B cell (primary cell): ENCODE data around the gene EXD3.

ENCODE experiments used
- EZH2 ChIP-seq: IDR thresholded peaks from 2 replicates; pipeline ENCODE4 v1.6.1; 2012; ENCODE audit warnings: borderline replicate concordance, low read depth, mild to moderate bottlenecking, moderate library complexity, low read length; ENCODE audit not compliant: insufficient read depth, poor library complexity, severe bottlenecking
- TF ChIP-seq, protein P1 (sequence below): fragments of 200-600 bp; IDR thresholded peaks from one replicate; pipeline ENCODE4 v1.8.0; 2022; ENCODE audit warnings: antibody characterized with exemption, mild to moderate bottlenecking

DNA sequence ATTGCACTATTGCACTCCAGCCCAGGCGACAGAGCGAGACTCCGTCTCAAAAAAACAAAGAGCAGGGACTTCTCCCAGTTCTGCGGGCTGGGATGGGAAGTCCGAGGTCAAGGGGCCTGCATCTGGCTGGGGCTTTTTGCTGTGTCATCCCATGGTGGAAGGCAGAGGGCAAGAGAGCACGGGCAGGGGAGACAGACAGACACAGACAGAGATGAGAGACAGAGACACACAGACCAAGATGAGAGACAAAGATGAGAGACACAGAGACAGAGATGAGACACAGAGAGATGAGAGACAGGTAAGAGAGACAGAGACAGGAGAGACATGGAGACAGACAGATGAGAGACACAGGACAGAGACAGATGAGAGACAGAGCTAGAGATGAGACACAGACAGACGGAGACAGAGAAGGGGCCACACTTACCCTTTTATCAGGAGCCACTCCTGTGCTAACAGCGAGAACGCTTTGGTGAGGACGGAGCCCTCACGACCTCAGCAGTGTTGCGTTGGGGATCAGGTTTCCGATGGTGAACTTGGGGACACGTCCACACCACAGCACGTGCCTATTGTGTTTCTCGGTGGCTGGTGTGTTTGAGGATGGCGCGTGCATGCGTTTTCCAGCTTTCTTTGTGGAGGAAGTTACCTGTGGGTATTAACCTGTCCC, 154.3 kb downstream of the EXD3 start:
- TF ChIP-seq, protein P1, sequence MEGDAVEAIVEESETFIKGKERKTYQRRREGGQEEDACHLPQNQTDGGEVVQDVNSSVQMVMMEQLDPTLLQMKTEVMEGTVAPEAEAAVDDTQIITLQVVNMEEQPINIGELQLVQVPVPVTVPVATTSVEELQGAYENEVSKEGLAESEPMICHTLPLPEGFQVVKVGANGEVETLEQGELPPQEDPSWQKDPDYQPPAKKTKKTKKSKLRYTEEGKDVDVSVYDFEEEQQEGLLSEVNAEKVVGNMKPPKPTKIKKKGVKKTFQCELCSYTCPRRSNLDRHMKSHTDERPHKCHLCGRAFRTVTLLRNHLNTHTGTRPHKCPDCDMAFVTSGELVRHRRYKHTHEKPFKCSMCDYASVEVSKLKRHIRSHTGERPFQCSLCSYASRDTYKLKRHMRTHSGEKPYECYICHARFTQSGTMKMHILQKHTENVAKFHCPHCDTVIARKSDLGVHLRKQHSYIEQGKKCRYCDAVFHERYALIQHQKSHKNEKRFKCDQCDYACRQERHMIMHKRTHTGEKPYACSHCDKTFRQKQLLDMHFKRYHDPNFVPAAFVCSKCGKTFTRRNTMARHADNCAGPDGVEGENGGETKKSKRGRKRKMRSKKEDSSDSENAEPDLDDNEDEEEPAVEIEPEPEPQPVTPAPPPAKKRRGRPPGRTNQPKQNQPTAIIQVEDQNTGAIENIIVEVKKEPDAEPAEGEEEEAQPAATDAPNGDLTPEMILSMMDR = no peak
- TF ChIP-seq EZH2 = no peak
